Measurements from ENCODE around the gene LMAN2L.

Gene LMAN2L

DNA sequence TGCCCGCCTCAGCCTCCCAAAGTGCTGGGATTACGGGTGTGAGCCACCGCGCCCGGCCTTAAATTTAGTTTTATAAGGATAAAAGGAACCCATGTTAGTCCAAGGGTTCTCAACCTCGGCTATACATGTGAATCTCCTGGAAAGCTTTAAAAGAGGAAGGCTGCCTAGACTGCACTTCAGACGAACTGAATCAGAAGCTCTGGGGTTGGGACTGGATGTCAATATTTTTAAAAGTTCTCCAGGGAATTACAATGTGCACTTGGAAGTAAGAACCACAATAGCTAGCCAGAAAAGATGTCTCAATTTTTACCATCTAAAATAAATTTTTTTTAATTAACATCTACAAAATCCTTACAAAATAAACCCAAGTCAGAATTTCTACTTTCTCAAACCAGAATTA, 10.1 kb downstream of the LMAN2L start:
- intact Hi-C loops (cut with DNase I) = no loop called here

DNA sequence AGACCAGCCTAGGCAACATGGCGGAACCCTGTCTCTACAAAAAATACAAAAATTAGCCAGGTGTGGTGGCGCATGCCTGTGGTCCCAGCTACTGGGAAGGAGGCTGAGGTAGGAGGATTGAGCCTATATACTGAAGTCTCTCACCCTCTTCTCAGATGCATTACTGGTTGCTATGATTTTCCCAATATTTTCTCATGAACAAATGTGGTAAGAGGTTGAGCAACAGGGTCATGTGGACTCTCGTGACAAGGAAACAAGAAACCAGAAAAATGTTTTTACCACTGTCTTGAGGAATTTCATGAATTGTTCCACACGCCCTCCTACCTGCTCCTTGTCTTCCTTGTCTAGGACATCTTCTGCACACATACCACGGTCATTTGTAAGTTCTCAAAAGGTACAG, 12.4 kb downstream of the LMAN2L start:
- DNase-seq = no peak
- intact Hi-C loops (cut with DNase I) = no loop called here

More for the DNA sequence above, 10.1 kb downstream of the LMAN2L start:
- DNase-seq = no peak

DNA sequence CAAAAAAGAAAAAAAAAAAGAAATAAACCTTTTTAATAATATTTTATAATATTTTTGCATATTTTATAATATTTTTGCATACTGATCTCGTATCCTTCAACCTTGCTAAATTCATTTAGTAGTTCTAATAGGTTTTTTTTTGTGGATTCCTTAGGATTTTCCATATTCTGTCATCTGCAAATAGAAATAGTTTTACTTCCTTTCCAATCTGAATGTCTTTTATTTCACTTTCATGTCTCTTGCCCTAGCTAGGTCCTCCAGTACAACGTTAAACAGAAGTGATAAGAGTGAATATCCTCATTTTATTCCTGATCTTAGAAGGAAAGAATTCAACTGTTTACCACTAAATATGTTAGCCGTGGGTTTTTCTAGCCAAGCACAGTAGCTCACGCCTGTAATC, 13.7 kb downstream of the LMAN2L start:
- DNase-seq = no peak
- intact Hi-C loops (cut with DNase I) = no loop called here

DNA sequence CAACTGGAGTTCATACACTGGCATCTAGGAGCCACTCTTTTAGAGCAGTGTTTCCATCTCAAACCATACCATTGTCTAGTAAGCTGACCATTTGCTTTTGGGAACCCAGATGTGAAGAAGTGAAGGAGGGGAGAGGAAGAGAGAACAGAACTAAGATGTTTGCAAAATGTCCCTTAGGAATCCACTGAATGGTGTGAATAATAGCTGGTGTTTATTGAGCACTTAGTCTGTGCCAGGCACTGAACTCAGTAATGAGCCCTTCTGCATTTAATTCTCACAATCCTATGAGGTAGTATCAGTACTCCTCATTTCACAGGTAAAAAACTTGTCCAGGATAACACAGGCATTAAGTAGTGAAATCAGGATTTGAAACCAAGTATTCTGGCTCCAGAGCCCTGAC, 23.5 kb downstream of the LMAN2L start:
- intact Hi-C loops (cut with DNase I) = no loop called here

DNA sequence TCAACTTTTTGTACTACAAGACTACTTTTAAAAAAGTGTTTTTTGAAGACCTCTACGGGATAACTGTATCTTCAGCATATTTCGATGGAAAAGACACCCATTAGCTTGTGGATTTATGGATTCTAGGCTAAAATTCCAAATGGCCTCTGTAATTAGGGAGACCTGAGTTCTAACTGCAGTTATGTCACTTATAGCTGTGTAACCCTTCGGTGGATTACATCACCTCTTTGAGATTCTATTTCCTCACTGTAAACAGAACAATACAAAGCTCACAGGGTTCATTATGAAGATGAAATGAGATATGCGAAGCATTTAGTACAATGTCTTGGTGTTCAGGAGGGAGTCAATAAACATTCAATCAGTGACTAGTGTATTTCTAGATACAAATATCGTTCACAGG, 24.2 kb downstream of the LMAN2L start:
- intact Hi-C loops (cut with DNase I) = no loop called here
- no peak for DNase-seq

More for the DNA sequence above, 23.5 kb downstream of the LMAN2L start:
- DNase-seq = no peak

DNA sequence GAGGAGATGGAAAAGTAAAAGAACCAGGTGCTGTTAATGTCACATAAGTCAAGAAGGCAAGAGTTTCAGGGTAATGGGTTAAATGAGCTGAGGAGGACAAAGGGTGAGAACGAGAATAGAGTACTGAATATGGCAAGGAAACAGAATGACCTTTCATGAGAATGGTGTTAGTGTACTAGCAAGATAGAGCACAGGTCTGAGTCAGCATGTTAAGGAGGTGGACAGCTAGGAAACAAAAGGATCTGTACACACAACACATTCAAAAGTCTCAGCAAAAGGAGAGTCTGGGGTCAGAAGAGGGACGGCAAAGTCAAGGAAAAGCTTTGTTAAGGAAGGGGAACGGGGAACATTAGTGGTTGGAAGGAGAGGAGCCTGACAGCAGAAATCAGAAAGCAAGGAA, 28.9 kb downstream of the LMAN2L start:
- intact Hi-C loops (cut with DNase I) = no loop called here
- no peak for DNase-seq

DNA sequence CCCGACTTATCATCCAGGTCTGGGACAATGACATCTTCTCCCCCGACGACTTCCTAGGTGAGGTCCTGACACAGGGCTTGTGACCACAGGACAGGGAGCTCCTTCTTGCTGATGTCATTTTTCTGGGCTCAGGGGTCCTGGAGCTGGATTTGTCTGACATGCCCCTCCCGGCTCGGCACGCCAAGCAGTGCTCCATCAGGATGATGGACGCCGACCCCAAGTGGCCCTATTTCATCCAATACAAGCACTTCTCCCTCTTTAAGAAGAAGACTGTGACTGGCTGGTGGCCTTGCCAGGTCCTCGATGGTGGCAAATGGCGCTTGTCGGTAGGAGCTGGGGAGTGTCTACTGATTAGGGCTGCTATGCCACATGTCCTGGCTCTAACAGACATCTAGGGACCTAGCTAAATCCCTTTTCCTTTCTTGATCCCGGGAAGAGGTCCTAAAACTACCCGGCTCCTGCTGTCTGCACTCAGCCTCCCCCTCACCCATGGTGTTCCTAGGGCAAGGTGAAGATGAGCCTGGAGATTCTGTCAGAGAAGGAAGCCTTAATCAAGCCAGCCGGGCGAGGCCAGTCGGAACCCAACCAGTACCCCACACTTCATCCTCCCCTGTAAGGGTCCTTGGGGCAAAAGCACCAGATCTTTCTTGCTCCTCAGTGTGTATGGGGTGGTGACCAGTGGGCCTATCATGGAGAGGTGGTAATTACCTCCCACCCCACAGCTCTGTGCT, 36.7 kb downstream of the LMAN2L start:
- DNase-seq = peak in 2 of 10 donors; percentile 34 to 64
- intact Hi-C loops (cut with DNase I) = no loop called here

DNA sequence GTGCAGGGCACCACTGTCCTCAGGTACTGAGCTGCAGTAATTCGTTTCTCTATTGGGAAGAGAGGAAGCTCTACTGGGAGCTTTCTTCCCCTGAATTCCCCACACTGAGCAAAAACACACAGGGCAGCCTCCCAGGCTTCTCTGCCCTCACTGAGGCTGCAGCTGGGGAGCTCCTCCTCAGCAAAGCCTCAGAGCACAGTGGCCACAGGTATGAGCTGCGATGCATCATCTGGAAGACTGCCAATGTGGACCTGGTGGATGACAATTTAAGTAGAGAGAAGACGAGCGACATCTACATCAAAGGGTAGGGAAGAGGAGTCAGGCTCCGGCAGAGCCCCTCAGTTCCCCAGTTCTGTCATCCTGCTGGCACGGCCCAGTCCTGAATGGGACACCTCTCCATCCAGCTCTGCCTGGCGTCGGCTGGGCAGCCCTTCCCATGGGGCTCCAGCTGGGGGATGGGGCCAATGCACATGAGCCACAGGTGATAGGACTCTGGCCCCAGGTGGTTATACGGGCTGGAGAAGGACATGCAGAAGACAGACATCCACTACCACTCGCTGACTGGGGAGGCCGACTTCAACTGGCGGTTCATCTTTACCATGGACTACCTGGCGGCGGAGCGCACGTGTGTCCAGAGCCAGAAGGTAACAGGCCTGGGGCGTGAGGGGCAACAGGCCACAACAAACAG, 37.6 kb downstream of the LMAN2L start:
- intact Hi-C loops (cut with DNase I) = no loop called here
- DNase-seq = no peak

DNA sequence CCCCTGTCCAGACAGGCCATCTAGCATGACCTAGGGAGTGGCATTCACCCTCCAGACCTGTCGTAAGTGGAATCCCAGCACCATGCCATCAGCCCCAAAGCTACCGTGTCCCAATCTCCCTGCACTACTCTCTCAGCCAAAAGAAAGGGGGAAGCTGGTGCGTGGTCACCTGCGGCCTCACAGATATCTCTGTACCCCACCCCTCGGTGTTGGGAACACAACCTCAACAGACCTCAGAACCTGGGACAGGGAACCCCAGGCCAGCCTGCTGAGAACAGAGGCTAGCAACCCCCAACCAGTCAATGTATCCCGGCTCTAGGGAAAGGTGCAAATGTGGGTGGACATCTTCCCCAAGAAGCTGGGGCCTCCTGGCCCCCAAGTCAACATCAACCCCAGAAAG, 38.2 kb downstream of the LMAN2L start:
- intact Hi-C loops (cut with DNase I) = no loop called here
- no peak for DNase-seq

DNA sequence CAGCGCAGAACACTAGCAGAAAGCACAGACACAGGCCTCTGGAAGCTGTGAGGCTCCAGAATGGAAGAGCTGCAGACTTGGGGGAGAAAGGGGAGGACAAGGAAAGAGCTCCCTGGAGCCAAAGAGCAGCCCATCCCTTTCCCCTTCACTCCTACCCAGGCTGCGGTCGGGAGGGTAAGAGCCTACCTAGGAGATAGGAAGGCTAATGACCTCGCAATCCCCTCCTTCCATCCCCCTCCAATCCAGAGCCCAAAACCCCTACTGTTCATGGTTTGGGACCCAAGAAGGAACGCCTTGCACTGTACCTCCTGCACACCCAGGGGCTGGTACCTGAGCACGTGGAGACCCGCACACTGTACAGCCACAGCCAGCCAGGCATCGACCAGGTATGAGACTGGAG, 39.8 kb downstream of the LMAN2L start:
- peak in 1 of 10 donors; percentile 30 for DNase-seq
- intact Hi-C loops (cut with DNase I) = no loop called here

DNA sequence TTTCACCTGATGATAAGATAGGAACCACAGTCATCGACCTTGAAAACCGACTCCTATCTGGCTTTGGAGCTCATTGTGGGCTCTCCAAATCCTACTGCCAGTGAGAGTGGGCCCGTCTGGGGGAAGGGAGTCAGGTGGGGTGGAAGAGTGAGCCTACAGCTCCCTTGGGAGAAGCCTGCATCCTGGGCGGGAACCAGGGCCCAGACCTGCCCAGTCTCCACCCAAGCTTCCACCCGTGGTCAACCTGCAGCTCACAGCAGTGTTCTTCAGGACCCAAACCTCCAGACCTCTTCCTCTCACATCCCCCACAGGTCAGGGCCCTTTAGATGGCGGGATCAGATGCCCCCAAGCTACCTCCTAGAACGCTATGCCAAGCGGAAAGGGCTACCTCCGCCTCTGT, 40.2 kb downstream of the LMAN2L start:
- intact Hi-C loops (cut with DNase I) = no loop called here
- DNase-seq = peak in 1 of 10 donors; percentile 64

DNA sequence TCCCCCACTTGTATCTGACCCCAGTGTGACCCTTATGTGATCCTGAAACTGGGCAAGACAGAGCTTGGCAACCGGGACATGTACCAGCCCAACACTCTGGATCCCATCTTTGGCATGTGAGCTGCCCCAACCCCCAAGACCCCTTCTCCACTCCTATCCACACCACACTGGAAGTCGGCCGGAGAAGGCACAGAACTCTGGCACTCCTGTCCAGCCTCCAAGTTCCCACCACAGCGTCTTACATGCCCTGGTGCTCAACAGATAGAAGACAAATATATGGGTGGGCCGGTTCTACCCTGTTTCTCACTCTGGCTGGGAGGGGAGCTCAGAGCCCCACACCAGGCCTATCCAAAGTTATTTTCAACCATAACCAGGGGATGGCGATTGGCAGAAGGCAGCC, 40.8 kb downstream of the LMAN2L start:
- intact Hi-C loops (cut with DNase I) = no loop called here

DNA sequence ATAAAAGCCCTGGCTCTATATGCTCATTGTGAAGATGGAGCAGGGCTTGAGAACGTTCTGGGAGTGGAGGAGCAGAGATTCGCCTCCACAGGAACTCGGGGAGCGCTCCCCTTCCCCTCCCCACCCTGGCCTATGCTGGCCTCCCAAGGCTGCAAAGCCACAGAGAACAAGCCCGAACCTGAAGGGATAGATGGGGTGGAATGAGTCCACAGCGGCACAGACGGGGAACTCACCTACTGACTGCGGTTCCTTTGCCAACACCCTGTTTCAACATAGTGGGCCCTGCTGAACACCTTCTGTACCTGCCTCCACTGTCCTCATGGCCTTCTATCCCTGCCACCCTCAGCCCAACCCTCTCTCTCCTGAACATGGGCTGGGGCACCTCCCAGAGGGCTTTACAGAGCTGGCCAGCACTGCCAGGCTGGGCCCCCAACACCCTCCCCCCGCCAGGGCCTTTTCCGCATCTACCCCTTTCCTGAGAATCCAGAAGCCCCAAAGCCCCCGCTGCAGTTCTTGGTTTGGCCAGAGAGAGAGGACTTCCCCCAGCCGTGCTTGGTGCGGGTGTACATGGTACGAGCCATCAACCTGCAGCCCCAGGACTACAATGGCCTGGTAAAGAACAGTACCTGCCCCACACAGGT, 41.5 kb downstream of the LMAN2L start:
- intact Hi-C loops (cut with DNase I) = no loop called here
- peak in 1 of 10 donors; percentile 27 for DNase-seq

More for the DNA sequence above, 40.8 kb downstream of the LMAN2L start:
- peak in 1 of 10 donors; percentile 61 for DNase-seq

DNA sequence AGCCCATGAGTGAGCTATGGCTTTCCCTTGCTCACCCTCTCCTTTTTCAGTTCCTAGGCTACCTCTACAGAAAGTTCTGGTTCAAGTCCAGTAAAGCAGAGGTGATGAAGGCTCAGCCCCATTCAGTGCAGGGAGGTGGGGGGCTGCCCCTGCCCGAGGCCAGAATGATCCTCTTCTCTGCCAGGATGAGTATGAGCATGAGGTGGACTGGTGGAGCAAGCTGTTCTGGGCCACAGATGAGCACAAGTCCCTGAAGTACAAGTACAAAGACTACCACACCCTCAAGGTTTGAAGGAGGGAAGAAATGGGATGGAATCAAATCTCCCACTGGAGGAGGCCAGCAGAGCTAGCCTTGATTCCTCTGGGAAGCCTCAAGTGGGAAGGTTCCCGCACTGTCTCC, 42.4 kb downstream of the LMAN2L start:
- peak in 1 of 10 donors; percentile 55 for DNase-seq
- intact Hi-C loops (cut with DNase I) = no loop called here

DNA sequence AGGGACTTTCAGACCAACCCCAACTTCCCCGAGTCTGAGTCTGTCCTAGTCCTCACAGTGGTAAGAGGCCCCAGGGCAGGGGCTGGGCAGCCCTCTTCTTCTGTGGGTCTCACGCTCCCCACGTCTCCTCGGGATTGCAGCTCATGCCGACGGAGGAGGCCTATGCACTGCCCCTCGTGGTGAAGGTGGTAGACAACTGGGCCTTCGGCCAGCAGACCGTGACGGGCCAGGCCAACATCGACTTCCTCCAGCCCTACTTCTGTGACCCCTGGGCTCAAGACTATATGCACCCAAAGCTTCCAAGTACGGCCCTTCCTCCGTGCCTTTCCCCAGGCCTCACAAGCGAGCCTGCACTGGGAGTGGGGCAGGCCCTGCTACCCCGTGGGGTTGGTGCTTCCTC, 44.3 kb downstream of the LMAN2L start:
- intact Hi-C loops (cut with DNase I) = no loop called here
- peak in 1 of 10 donors; percentile 82 for DNase-seq

DNA sequence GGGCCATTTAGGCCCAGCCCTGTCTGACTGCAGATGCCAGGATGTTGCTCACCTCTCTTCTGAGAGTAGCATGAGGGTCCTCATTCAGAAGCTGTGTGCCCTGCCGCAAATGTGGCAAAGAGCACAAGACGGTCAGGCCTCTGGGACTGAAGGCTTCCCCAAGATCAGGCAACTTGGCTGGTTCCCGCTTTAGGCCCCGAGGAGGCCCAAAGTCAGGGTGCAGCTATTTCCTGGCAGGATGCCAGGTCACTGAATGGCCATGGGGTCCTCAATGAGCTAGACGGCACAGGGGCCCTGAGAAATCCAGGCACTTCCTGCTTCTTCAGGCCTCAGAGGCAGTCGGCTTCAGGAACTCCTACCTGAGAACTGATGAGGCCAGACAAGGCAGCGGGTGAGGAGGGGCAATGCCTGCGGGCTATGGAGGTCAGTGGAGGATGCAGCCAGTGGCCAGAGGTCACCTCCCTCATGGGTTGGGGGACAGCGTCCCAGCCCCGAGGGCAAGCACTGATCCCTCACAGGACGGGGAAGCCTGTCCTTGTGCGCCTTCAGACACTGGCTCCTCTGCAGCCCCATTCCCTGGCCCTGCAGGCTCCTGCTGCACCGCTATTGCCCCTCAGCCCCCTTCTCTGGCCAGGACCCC, 44.9 kb downstream of the LMAN2L start:
- DNase-seq = peak in 1 of 10 donors; percentile 59
- intact Hi-C loops (cut with DNase I) = no loop called here

DNA sequence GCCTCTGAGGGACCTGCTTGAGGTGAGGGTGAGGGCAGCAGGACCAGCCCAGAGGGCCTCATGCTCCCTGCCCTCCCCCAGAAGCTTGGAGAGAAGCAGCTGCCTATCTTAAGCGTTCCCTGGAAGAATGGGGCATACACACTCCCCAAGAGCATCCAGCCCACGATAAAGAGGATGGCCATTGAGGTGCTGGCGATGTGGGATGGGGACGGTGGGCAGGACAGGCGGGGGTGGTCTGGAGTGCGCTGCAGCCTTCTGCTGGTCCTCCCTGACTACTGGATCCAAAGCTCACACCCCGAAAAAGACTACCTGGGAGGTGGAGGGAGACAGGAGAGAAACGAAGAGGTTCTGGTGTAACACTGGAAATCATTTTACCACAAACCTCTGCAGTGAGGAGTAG, 45.6 kb downstream of the LMAN2L start:
- intact Hi-C loops (cut with DNase I) = no loop called here
- no peak for DNase-seq

DNA sequence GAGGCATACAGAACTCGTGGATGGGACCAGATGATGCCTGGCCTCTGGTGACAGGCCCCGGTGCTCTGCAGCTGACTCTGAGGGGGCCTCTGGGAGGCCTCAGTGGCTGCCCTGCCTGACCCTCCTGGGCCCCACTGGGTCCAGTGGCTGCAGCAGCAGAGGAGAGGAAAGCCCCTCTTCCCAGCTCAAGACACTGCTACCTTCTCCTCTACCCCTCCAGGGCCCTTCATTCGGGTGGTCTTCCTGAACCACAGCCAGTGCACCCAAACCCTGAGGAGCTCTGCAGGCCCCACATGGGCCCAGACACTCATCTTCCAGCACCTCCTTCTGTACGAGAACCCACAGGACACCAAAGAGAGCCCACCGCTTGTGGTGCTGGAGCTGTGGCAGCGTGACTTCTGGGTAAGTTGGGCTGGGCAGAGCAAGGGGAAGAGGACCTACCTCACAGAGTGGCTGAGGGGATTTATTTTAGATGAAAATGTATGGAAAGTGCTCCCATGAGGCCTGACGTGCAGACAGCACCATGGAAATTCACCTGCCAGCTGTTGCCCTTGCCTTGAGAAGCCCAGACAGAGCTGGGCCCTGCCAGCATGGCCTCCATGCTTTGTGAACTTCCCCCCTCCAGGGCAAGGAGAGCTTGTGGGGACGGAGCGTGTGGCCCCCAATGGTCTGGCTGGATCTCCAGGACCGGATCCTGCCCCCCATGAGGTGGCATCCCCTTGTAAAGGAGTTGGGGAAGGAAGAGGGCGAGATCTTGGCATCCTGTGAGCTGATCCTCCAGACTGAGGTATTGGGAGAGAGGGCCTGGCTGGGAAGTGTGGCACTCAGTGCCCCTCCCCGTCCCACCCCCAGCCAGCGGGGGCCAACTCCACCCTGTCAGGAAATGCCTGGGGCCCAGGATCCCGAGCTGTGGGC, 46.3 kb downstream of the LMAN2L start:
- intact Hi-C loops (cut with DNase I) = no loop called here
- peak in 1 of 10 donors; percentile 59 for DNase-seq

DNA sequence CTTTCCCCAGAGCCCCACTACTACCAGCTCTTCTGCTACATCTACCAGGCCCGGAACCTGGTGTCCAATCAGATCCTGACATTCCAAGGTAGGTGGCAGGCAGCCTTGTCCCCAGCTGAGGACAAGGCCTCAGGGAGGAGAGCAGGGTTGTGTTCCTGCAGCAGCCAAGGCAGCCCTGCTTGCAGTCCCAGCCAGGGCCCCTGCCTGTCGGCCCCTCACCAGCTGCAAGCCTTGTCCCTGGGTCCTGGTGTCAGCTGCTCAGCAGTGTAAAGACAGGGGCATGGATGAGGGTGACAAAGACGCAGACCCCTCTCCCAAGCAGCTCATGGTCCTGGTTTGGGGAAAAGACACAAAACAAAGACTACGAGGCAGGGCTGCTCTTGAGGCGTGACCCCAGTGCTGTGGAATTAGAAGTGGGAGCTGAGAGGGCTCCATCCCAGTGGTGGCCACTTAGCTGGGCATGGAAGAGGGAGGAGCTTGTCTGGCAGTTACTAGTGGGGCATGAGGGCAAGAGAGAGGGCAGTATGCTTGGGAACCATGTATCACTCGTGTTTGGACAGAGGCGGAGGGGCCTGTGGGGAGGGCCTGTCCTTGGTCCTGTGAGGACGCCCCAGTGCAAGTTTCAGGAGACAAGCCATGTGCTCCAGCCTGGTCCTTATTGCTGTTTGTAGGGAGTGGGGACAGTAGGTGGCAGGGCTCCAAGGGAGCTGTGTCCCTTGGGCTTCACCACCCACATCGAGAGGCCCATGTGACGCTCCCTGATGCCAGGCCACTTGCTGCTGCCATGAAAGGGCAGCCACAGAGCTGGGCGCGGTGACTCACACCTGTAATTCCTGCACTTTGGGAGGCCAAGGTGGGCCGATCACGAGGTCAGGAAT, 47.5 kb downstream of the LMAN2L start:
- peak in 1 of 10 donors; percentile 67 for DNase-seq
- intact Hi-C loops (cut with DNase I) = no loop called here

All from posterior cingulate gyrus (tissue), 11 donors.